Stimulated activated naive CD4-positive, alpha-beta T cell (primary cell): ENCODE measurements around the gene ZNF764.

Source experiments
- DNase-seq, 6 experiments: peaks; one replicate each; lab custom pipeline; 2025; lab: John Stamatoyannopoulos, UW

The ZNF764 gene

GRCh38 chr16:30570636-30571444 is 12.7 kb upstream of the ZNF764 start:
- DNase-seq: peak in 1 of 6 experiments; percentile 18

DNA sequence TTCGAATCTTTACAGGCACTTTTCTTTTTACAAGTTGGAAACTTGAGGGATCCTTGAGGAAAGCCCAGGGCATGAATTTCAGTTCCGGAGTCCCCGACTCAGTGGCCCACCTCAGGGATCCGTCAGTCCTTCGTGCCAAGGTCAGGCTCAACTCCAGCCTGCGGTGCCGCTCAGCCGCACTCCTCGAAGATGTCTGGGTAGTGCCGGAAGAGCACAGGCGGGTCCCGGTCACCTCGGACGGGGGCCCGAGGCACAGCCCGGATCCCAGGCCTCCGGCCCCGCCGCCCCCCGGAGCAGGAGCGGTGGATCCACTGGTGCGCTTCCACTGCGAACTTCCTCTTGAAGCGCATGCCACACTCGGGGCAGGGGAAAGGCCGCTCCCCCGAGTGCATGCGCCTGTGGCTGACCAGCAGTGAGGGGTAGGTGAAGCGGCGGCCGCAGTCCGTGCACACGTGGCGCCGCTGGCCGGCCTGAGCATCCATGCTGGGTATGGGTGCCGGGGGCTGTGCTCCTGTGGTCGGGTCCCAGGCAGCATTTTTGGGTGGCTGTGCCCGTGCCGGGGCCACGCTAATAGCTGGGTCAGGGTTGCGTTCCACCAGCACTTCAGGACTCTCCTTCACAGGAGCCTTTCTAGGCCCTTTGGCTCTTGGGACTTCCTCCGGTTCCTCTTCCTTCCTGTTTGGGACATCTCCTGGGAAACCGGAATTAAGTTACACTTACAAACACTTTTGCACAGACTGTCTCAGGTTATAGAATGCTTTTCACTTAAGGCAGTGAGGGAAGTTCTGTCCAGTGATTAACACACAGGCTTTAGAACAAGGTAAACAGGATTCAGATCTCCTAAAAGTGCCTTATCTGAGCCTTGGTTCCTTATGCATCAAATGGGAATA is 11.8 kb upstream of the ZNF764 start:
- DNase-seq: no peak

- DNase-seq: no peak
Observed at GRCh38 chr16:30569281-30569680, 11.1 kb upstream of the ZNF764 start.

DNA sequence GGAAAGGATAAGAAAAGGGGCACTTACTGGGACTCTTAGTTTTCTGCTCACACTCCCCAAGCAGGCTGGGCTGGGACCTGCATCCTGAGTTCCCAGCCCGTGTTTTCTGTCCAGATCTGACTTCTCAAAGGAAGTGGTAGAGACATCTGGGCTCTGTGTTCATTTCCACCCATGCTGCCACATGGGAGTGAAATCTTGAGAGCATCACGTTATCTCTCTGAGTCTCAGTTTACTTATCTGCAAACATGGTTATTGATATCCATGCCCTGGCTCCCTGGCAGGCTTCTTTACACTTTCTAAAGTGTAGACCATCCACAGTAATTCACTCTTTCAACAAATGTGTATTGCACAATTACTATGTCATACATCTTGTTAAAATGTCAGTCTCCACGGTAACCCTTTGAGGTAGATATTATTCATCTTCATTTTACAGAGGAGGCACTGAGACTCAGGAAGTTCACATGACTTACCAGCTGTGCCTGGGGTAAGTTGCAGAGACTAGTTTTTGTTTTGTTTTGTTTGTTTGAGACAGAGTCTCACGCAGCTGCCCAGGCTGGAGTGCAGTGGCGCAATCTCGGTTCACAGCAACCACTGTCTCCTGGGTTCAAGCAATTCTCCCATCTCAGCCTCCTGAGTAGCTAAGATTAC is 9.9 kb upstream of the ZNF764 start:
- peak; percentile 16 to 80 (median 57) for DNase-seq

DNA sequence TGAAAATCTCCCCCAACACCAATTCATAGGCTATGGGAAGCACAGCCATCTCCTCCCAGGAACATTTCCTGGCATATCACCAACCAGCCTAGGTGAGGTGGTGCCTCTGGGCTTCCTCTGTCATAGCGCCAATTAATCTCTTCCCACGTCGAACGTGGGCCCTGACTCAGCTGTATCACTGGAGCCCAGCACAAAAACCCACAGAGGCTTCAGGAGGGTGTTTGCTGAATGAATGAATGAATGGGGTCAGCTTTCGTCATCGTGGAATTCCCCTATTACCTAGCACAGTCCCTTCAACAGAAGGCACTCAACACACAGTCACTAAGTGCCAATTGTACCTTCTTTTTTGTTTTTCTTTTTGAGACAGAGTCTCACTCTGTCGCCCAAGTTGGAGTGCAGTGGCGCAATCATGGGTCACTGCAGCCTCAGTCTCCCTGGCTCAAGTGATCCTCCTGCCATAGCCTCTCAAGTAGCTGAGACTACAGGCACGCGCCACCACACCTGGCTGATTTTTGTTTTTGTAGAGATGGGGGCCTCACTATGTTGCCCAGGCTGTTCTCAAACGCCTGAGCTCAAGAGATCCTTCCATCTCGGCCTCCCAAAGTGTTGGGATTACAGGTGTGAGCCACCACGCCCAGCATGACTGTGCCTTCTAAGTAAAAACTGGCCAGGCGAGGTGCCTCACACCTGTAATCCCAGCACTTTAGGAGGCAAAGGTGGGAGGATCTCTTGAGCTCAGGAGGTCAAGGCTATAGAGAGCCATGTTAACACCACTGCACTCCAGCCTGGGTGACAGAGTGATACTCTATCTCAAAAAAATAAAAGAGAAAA is 9.2 kb upstream of the ZNF764 start:
- peak in 3 of 6 experiments; percentile 17 to 25 (median 19) for DNase-seq

- DNase-seq: no peak
Observed at GRCh38 chr16:30566531-30566930, 8.4 kb upstream of the ZNF764 start.

- DNase-seq: no peak
Observed at GRCh38 chr16:30565984-30566383, 7.8 kb upstream of the ZNF764 start.

- DNase-seq: no peak
Observed at GRCh38 chr16:30565526-30565925, 7.4 kb upstream of the ZNF764 start.

DNA sequence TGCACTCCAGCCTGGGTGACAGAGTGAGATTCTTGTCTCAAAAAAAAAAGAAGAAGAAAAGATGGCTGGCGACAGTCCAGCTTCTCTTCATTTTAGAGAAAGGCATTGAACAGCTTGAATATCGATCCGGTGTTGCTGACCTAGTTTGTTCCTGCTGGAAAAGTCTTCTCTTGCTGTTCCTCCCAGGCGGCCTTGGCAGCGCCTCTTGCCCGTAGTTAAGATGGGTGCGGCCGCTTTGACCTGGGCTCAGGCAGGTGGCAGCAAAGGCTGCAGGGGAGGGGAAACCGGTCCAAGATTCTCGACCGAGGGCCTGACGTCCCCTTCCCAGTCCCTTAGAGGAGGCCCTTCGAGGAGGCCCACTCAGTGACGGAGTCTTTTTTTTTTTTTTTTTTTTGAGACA is 3.8 kb upstream of the ZNF764 start:
- DNase-seq: no peak

DNA sequence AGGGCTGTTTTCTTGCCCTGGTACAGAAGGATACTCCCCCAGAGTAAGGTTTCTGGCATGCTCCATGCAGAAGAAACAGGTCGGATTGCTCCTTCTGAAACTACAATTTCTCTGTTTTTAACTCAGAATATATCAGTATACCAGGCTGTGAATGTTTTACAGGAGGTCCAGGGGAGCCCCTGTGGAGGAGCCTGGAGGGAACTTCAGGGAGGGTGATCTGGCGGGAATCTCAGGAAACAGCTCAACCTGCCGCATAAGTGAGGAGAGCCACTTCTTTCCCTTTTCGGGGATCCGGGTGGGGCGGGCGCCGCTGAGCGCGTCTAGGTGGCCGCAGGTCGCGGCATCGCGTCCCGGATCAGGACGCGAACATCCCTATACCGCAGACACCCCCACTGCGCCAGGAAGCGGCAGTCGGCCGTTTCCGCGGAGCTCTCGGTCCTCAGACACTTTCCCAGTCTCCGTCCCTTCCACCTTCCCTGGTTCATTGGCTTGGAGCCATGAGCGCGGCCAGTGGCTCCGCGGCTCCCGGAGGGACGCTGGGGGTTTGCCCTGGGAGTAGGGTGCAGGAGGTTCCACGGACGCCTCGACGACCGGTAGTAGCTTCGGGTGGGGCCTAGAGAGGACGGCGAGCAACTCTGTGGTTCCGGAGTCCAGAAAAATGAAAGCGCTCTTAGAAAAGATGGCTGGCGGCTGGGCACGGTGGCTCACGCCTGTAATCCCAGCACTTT is 3.1 kb upstream of the ZNF764 start:
- peak in 1 of 6 experiments; percentile 26 for DNase-seq

DNA sequence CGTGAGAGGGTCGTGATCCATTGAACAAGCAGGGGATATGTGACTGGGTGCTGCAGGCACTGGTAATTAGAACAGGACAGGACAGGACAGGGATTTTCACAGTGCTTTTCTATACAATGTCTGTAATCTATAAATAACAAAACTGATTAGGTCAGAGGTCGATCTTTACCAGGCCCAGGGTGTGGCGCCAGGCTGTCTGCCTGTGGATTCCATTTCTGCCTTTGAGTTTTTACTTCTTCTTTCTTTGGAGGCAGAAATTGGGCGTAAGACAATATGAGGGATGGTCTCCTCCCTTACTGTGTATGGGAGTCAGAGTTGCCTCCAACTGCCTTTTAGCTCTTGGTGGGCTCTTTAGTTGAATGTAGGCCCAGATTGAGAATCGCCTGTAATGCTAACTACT is 1.5 kb upstream of the ZNF764 start:
- DNase-seq: no peak

DNA sequence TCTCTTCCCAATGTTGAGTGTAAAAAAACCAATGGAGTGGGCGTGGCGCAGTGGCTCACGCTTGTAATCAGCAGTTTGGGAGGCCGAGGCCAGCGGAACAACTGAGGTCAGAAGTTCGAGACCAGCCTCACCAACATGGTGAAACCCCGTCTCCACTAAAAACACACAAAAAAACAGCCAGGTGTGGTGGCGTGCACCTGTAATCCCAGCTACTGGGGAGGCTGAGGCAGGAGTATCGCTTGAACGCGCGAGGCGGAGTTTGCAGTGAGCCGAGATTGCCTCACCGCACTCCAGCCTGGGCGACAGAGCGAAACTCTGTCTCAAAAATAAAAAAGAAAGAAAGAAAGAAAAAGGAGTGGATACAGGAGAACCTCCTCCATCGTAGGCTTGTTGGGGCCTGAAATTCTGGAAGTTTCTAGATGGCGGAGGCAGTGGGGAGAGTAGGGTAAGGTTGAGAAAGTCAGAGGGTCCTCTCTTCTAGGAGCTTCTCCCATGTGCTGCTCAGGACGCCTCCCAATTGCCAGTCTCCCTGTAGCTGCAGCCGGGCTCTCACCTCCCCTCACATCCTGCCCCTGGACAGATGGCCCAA is 709 bp upstream of the ZNF764 start:
- DNase-seq: no peak

DNA sequence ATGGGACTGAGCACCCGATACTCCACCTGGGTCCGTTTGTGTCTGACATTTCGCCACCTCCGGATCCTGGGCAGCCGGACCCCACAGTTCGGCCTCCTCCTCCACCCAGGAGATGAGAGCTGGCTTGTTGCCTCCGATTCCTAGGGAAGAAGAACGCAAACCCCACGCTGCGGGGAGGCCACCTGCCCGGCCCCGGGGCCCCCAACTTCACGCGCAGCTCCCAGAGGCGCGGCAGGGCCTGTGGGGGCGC is 542 bp downstream of the ZNF764 start:
- no peak for DNase-seq

DNA sequence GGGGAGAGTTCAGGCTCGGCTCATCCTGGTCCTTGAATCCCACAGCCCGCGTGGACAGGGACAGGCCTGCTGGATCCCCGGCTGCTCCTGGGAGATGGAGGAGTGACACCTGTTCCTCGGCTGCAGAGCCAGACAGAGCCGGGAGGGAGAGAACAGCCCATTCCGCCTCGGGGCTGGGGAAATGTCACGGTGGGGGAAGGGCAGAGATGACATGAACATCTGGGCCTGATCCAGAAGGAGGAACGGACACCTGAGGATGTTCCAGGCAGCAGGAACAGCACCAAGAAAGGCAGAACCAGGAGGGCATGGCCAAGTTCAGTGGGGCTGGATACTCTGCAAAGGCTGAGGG is 2.1 kb downstream of the ZNF764 start:
- DNase-seq: no peak

DNA sequence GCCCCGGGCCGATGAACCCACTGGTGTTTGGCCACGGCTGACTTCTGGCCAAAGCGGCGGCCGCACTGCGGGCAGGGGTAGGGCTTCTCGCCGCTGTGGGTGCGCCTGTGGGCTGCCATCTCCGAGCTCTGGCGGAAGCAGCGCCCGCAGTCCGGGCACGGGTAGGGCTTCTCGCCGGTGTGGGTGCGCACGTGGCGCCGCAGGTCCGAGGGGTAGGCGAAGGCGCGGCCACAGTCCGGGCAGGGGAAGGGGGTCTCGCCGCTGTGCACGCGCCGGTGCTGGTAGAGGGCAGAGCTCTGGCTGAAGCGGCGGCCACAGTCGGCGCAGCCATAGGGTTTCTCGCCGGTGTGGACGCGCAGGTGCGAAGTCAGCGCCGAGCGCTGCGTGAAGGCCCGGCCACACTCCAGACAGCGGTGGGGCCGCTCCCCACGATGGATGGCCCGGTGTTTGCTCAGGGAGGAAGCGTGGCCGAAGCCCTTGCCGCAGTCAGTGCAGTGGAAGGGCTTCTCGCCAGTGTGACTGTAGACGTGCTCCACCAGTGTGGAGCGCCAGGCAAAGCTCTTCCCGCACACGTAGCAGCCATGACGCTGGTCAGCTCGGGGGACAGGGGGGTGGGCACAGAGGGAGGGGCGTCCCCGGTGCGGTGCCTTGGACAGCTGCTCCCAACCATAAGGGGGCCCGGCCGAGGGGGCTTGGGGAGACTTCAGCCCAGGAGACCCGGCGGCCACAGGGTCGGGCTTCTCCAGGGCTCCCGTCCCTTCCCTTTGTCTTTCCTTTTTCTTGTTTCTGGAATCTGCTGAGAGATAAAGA is 2.7 kb downstream of the ZNF764 start:
- no peak for DNase-seq

DNA sequence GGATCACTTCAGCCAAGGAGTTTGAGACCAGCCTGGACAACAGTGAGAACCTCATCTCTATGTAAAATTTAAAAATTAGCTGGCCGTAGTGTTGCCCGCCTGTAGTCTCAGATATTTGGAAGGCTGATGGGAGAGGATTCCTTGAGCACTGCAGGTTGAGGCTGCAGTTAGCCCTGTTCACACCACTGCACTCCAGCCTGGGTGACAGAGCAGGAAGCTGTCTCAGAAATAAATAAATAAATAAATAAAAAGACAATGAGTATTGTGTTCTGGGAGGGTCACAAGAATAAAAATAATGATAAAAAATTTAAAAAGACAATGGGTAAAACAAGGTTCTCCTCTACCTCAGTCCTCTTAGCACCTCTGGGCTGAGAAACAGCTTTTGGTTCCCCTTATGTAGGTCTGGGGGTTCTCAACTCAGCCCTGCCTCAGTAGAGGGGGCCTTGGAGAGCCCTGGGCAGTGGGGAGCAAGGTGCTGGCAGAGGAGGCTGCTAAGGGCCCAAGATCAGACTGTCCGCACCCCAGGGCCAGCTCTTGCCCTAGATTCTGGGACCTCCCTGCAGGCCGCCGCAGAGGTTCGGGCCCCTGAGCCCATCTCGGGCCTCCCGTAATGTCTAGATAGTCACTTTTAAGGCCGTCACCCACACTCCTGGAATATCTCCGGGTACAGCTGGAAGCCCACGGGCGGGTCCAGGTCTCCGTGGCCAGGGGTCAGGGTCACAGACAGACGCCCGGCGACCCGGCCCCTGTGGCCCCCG is 3.4 kb downstream of the ZNF764 start:
- DNase-seq: no peak

GRCh38 chr16:30553393-30553899 is 4.7 kb downstream of the ZNF764 start:
- DNase-seq: no peak

- DNase-seq: no peak
Observed at GRCh38 chr16:30552956-30553355, 5.2 kb downstream of the ZNF764 start.

GRCh38 chr16:30551781-30552180 is 6.4 kb downstream of the ZNF764 start:
- DNase-seq: peak; percentile 26 to 76 (median 60)
